Stimulated activated effector memory CD8-positive, alpha-beta T cell treated with anti-CD3 and anti-CD28 coated beads, Interleukin-12 subunit alpha, Interleukin-12 subunit beta, amount 100 ng/mL, for 72 hours (primary cell): Measurements from ENCODE around the gene NUFIP1.
A peak's percentile ranks its signal among the peaks of the same experiment; 100 is the strongest.

ENCODE experiments used
- ATAC-seq: fragments of 150-1000 bp; cut with Tn5 transposase; 2 replicates; pipeline ENCODE4 v1.10.0; 2021
- DNase-seq, 2 donors: peaks; one replicate each; pipeline ENCODE4 v3.0.0; 2021 to 2022; ENCODE audit warnings: low spot score in 2 of 2
- H3K27ac Mint-ChIP-seq: one replicate; pipeline ENCODE4 v1.8.0; 2022; ENCODE audit warnings: mild to moderate bottlenecking, mixed read lengths
- H3K36me3 Mint-ChIP-seq: one replicate; pipeline ENCODE4 v1.8.0; 2022; ENCODE audit warnings: mild to moderate bottlenecking, mixed read lengths
- H3K4me1 Mint-ChIP-seq: one replicate; pipeline ENCODE4 v1.8.0; 2022; ENCODE audit warnings: mixed read lengths
- H3K4me3 Mint-ChIP-seq: one replicate; pipeline ENCODE4 v1.8.0; 2022; ENCODE audit warnings: mild to moderate bottlenecking, mixed read lengths
- H3K9me3 Mint-ChIP-seq: one replicate; pipeline ENCODE4 v1.8.0; 2022; ENCODE audit warnings: mixed read lengths

The NUFIP1 gene

GRCh38 chr13:44938854-44939253 lies 50.4 kb downstream of the NUFIP1 start:
- peaks cover 7% of the 10 kb centered on the region for H3K4me1 Mint-ChIP-seq
- no peaks in the 10 kb centered on the region for H3K9me3 Mint-ChIP-seq
- H3K4me3 Mint-ChIP-seq: no peak overlapping the region
- ATAC-seq (no peak), DNase-seq (no peak)
- peaks cover 33% of the 10 kb centered on the region for H3K36me3 Mint-ChIP-seq
- H3K27ac Mint-ChIP-seq: no peak overlapping the region

GRCh38 chr13:44936246-44936645 lies 53.0 kb downstream of the NUFIP1 start:
- H3K9me3 Mint-ChIP-seq: no peaks in the 10 kb centered on the region
- no peak overlapping the region for H3K27ac Mint-ChIP-seq
- no peak for ATAC-seq
- DNase-seq: no peak
- peaks cover 7% of the 10 kb centered on the region for H3K4me1 Mint-ChIP-seq
- H3K36me3 Mint-ChIP-seq: peaks cover 12% of the 10 kb centered on the region
- H3K4me3 Mint-ChIP-seq: no peak overlapping the region

- no peaks in the 10 kb centered on the region for H3K9me3 Mint-ChIP-seq
- ATAC-seq: peak; percentile 93
- H3K4me3 Mint-ChIP-seq: no peak overlapping the region
- DNase-seq: no peak
- H3K36me3 Mint-ChIP-seq: peaks cover 5% of the 10 kb centered on the region
- H3K27ac Mint-ChIP-seq: no peak overlapping the region
- H3K4me1 Mint-ChIP-seq: peaks cover 7% of the 10 kb centered on the region
These were observed 54.5 kb downstream of the NUFIP1 start for GRCh38 chr13:44934724-44935123.

GRCh38 chr13:44932850-44933251 lies 56.4 kb downstream of the NUFIP1 start:
- ATAC-seq (no peak), DNase-seq (no peak)
- Mint-ChIP-seq H3K9me3 (no peaks in the 10 kb centered on the region), H3K4me1 (peaks cover 7% of the 10 kb centered on the region), H3K36me3 (peaks cover 5% of the 10 kb centered on the region), H3K4me3 (no peak overlapping the region), H3K27ac (no peak overlapping the region)

- H3K4me3 Mint-ChIP-seq: no peak overlapping the region
- H3K9me3 Mint-ChIP-seq: no peaks in the 10 kb centered on the region
- DNase-seq (no peak), ATAC-seq (no peak)
- H3K27ac Mint-ChIP-seq: no peak overlapping the region
- H3K36me3 Mint-ChIP-seq: peaks cover 5% of the 10 kb centered on the region
- peaks cover 7% of the 10 kb centered on the region for H3K4me1 Mint-ChIP-seq
These were observed 57.0 kb downstream of the NUFIP1 start for GRCh38 chr13:44932171-44932849.

- no peak for ATAC-seq
- no peak for DNase-seq
- no peaks in the 10 kb centered on the region for H3K9me3 Mint-ChIP-seq
- H3K27ac Mint-ChIP-seq: no peak overlapping the region
- no peak overlapping the region for H3K4me3 Mint-ChIP-seq
- H3K4me1 Mint-ChIP-seq: peaks cover 7% of the 10 kb centered on the region
- peaks cover 5% of the 10 kb centered on the region for H3K36me3 Mint-ChIP-seq
These were observed 58.2 kb downstream of the NUFIP1 start for GRCh38 chr13:44930963-44931623.

GRCh38 chr13:44930280-44930679 lies 59.0 kb downstream of the NUFIP1 start:
- H3K27ac Mint-ChIP-seq: peak overlapping the region; percentile 30

GRCh38 chr13:44929692-44930091 lies 59.6 kb downstream of the NUFIP1 start:
- Mint-ChIP-seq H3K27ac (peak overlapping the region; percentile 30), H3K4me1 (peaks cover 1% of the 10 kb centered on the region), H3K36me3 (peaks cover 1% of the 10 kb centered on the region), H3K9me3 (no peaks in the 10 kb centered on the region), H3K4me3 (no peak overlapping the region)
- DNase-seq: no peak
- no peak for ATAC-seq

More at GRCh38 chr13:44930280-44930679, 59.0 kb downstream of the NUFIP1 start:
- ATAC-seq (no peak), DNase-seq (no peak)
- no peak overlapping the region for H3K4me3 Mint-ChIP-seq
- H3K4me1 Mint-ChIP-seq: peaks cover 7% of the 10 kb centered on the region
- no peaks in the 10 kb centered on the region for H3K9me3 Mint-ChIP-seq
- H3K36me3 Mint-ChIP-seq: peaks cover 5% of the 10 kb centered on the region

- DNase-seq (no peak), ATAC-seq (no peak)
- H3K4me3 Mint-ChIP-seq: no peak overlapping the region
- no peaks in the 10 kb centered on the region for H3K9me3 Mint-ChIP-seq
- H3K27ac Mint-ChIP-seq: no peak overlapping the region
- no peaks in the 10 kb centered on the region for H3K36me3 Mint-ChIP-seq
- no peaks in the 10 kb centered on the region for H3K4me1 Mint-ChIP-seq
These were observed 61.3 kb downstream of the NUFIP1 start for GRCh38 chr13:44927968-44928367.

GRCh38 chr13:44921931-44922758 lies 67.1 kb downstream of the NUFIP1 start:
- Mint-ChIP-seq H3K9me3 (no peaks in the 10 kb centered on the region), H3K4me3 (no peak overlapping the region), H3K27ac (no peak overlapping the region), H3K4me1 (no peaks in the 10 kb centered on the region), H3K36me3 (no peaks in the 10 kb centered on the region)
- no peak for ATAC-seq
- no peak for DNase-seq

GRCh38 chr13:44921246-44921877 lies 67.9 kb downstream of the NUFIP1 start:
- no peaks in the 10 kb centered on the region for H3K4me1 Mint-ChIP-seq
- no peaks in the 10 kb centered on the region for H3K9me3 Mint-ChIP-seq
- no peak overlapping the region for H3K4me3 Mint-ChIP-seq
- ATAC-seq (no peak), DNase-seq (no peak)
- no peak overlapping the region for H3K27ac Mint-ChIP-seq
- no peaks in the 10 kb centered on the region for H3K36me3 Mint-ChIP-seq

GRCh38 chr13:44920013-44920412 lies 69.3 kb downstream of the NUFIP1 start:
- Mint-ChIP-seq H3K9me3 (no peaks in the 10 kb centered on the region), H3K36me3 (no peaks in the 10 kb centered on the region), H3K4me3 (no peak overlapping the region), H3K27ac (no peak overlapping the region), H3K4me1 (no peaks in the 10 kb centered on the region)
- no peak for ATAC-seq
- DNase-seq: no peak

GRCh38 chr13:44919104-44919804 lies 70.0 kb downstream of the NUFIP1 start:
- Mint-ChIP-seq H3K36me3 (no peaks in the 10 kb centered on the region), H3K9me3 (no peaks in the 10 kb centered on the region), H3K27ac (no peak overlapping the region), H3K4me1 (no peaks in the 10 kb centered on the region), H3K4me3 (no peak overlapping the region)
- DNase-seq (no peak), ATAC-seq (no peak)

GRCh38 chr13:44918326-44919103 lies 70.8 kb downstream of the NUFIP1 start:
- H3K4me3 Mint-ChIP-seq: no peak overlapping the region
- H3K4me1 Mint-ChIP-seq: no peaks in the 10 kb centered on the region
- peak; percentile 92 for ATAC-seq
- DNase-seq: peak; percentile 66 to 91
- no peak overlapping the region for H3K27ac Mint-ChIP-seq
- no peaks in the 10 kb centered on the region for H3K9me3 Mint-ChIP-seq
- H3K36me3 Mint-ChIP-seq: no peaks in the 10 kb centered on the region
